Neural progenitor cell (in vitro differentiated cells): ENCODE data around the gene MYO10.

Source experiments
- EZH2phosphoT487 ChIP-seq: fragments of 200-600 bp; sonication (generic); IDR thresholded peaks from 2 replicates; pipeline ENCODE4 v1.6.1; 2017; ENCODE audit warnings: antibody characterized with exemption
- TF ChIP-seq, protein P1 (sequence below): fragments of 200-600 bp; sonication (generic); IDR thresholded peaks from 2 replicates; pipeline ENCODE4 v1.5.1; 2017; ENCODE audit warnings: antibody characterized with exemption, mild to moderate bottlenecking

DNA sequence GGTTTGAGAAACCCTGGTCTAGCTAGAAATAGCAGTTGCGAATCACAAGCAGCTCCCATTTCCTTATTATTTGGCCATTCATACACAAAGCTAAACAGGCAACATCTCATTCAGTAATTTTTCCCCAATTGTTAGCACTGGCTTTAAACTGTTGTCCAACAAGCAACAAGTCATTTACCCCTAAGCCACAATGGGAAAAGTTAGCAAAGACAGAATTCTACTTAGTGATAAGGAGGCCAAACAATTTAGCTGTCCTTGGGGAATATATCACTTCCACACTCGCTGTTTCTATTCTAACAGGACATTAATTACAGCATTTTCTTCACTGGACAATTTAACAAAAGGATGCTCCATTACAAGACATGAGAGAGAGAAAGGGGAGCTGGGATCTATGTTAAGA lies 2.8 kb downstream of the MYO10 start:
- TF ChIP-seq, protein P1, sequence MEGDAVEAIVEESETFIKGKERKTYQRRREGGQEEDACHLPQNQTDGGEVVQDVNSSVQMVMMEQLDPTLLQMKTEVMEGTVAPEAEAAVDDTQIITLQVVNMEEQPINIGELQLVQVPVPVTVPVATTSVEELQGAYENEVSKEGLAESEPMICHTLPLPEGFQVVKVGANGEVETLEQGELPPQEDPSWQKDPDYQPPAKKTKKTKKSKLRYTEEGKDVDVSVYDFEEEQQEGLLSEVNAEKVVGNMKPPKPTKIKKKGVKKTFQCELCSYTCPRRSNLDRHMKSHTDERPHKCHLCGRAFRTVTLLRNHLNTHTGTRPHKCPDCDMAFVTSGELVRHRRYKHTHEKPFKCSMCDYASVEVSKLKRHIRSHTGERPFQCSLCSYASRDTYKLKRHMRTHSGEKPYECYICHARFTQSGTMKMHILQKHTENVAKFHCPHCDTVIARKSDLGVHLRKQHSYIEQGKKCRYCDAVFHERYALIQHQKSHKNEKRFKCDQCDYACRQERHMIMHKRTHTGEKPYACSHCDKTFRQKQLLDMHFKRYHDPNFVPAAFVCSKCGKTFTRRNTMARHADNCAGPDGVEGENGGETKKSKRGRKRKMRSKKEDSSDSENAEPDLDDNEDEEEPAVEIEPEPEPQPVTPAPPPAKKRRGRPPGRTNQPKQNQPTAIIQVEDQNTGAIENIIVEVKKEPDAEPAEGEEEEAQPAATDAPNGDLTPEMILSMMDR: no peak
- TF ChIP-seq EZH2phosphoT487: no peak
